Glomerular visceral epithelial cell (primary cell): ENCODE measurements around the gene PAK3.
A peak's percentile ranks its signal among the peaks of the same experiment; 100 is the strongest.

Source experiments
- DNase-seq: peaks from one replicate; pipeline ENCODE4 v3.0.0-alpha.2; 2016; ENCODE audit errors: extremely low spot score

PAK3 gene

GRCh38 chrX:111260451-111260850 is 164.5 kb downstream of the PAK3 start:
- DNase-seq, result no peak

GRCh38 chrX:111262086-111262485 is 166.1 kb downstream of the PAK3 start:
- no peak for DNase-seq

GRCh38 chrX:111264385-111264784 is 168.4 kb downstream of the PAK3 start:
- no peak for DNase-seq

DNA sequence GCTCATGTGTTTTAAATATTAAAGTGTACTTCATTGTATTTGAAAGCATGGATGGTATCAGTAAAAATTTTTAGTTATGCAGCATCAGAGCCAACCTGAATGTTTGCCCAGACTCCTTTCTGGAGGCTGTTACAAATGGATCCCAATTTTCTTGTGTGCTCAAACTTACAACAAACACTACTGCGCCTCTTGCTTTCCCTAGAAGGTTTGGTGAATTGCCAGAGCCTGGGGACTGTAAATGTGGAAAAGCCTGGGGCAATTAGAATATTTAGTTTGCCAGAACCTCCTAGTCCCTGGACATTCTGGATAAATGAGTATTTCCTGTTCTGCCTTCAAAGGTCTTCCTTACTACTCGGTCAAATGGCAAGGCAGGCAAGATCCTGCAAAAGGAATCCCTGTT is 169.5 kb downstream of the PAK3 start:
- DNase-seq, result no peak

GRCh38 chrX:111268506-111268905 is 172.5 kb downstream of the PAK3 start:
- no peak for DNase-seq

DNA sequence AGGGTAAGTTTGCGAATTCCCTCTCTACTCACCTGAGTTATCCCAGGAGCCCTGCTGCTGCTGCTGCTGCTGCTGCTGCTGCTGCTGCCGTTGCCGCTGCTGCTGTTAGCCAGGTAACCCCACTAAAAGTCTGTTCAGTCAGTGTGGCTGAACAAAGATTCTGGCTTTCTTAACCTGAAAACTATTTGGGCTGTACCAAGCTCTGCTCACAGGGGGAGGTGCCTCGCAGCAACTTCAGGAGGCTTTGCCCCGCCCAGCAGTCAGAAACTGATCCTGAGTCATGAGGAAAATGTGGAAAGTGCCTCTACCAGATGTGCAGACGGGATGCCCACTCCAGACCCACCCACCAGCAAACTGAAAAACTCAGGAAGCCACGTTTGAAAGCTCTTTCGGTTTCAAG is 174.3 kb downstream of the PAK3 start, which contains the start of gene CAPN6:
Gene CAPN6 (minus strand): TSS at position 145 of the 400 bp plus-strand sequence. CDS start 6,547 bp downstream, outside the sequence.
- DNase-seq, result peak; percentile 2
